ENCODE data around the gene RORB.

RORB gene

GRCh38 chr9:74609671-74610405 lies 112.7 kb downstream of the RORB start:
- DNase-seq = no peak

GRCh38 chr9:74610523-74611061 lies 113.5 kb downstream of the RORB start:
- no peak for DNase-seq

GRCh38 chr9:74630228-74630627 lies 133.1 kb downstream of the RORB start:
- no peak for DNase-seq

GRCh38 chr9:74639112-74639511 lies 142.0 kb downstream of the RORB start:
- DNase-seq = no peak

- DNase-seq = no peak
These were observed 145.2 kb downstream of the RORB start for GRCh38 chr9:74642376-74642775.

GRCh38 chr9:74643303-74643923 lies 146.3 kb downstream of the RORB start:
- no peak for DNase-seq

GRCh38 chr9:74644023-74644422 lies 146.9 kb downstream of the RORB start:
- DNase-seq = no peak

- no peak for DNase-seq
These were observed 148.0 kb downstream of the RORB start for GRCh38 chr9:74645007-74645639.

GRCh38 chr9:74653410-74654080 lies 156.4 kb downstream of the RORB start:
- DNase-seq = no peak

GRCh38 chr9:74662674-74663073 lies 165.5 kb downstream of the RORB start:
- DNase-seq = no peak

GRCh38 chr9:74663439-74663838 lies 166.3 kb downstream of the RORB start:
- no peak for DNase-seq

GRCh38 chr9:74666625-74667316 lies 169.6 kb downstream of the RORB start:
- no peak for DNase-seq

- no peak for DNase-seq
These were observed 175.1 kb downstream of the RORB start for GRCh38 chr9:74672237-74672636.

GRCh38 chr9:74674077-74674476 lies 176.9 kb downstream of the RORB start:
- DNase-seq = no peak

- DNase-seq = no peak
These were observed 184.8 kb downstream of the RORB start for GRCh38 chr9:74681906-74682305.

GRCh38 chr9:74683322-74683721 lies 186.2 kb downstream of the RORB start:
- no peak for DNase-seq

- no peak for DNase-seq
These were observed 193.9 kb downstream of the RORB start for GRCh38 chr9:74691058-74691457.

- DNase-seq = no peak
These were observed 199.4 kb downstream of the RORB start for GRCh38 chr9:74696520-74696919.

GRCh38 chr9:74697535-74697934 lies 200.4 kb downstream of the RORB start:
- no peak for DNase-seq

- DNase-seq = no peak
These were observed 214.2 kb downstream of the RORB start for GRCh38 chr9:74711341-74711740.

GRCh38 chr9:74718709-74719108 lies 221.6 kb downstream of the RORB start:
- DNase-seq = no peak

GRCh38 chr9:74719306-74719705 lies 222.2 kb downstream of the RORB start:
- DNase-seq = no peak
